Activated gamma-delta T cell (primary cell): ENCODE data around the gene LAMB4.

ENCODE experiments used
- DNase-seq: peaks from one replicate; lab custom pipeline; 2025; lab: John Stamatoyannopoulos, UW

LAMB4 gene

GRCh38 chr7:108104324-108104723, 25.8 kb downstream of the LAMB4 start:
- no peak for DNase-seq

- no peak for DNase-seq
Observed at GRCh38 chr7:108103558-108104298, 26.4 kb downstream of the LAMB4 start.

- DNase-seq = no peak
Observed at GRCh38 chr7:108102671-108103312, 27.4 kb downstream of the LAMB4 start.

- DNase-seq = no peak
Observed at GRCh38 chr7:108101759-108102158, 28.4 kb downstream of the LAMB4 start.

- DNase-seq = no peak
Observed at GRCh38 chr7:108099713-108100112, 30.4 kb downstream of the LAMB4 start.

GRCh38 chr7:108097703-108098102, 32.5 kb downstream of the LAMB4 start:
- no peak for DNase-seq

GRCh38 chr7:108096996-108097395, 33.2 kb downstream of the LAMB4 start:
- DNase-seq = no peak

- no peak for DNase-seq
Observed at GRCh38 chr7:108094933-108095710, 35.0 kb downstream of the LAMB4 start.

- DNase-seq = no peak
Observed at GRCh38 chr7:108094346-108094745, 35.8 kb downstream of the LAMB4 start.

GRCh38 chr7:108093851-108094331, 36.3 kb downstream of the LAMB4 start:
- DNase-seq = no peak

- no peak for DNase-seq
Observed at GRCh38 chr7:108093341-108093740, 36.8 kb downstream of the LAMB4 start.

- DNase-seq = no peak
Observed at GRCh38 chr7:108091461-108091831, 38.7 kb downstream of the LAMB4 start.

GRCh38 chr7:108090791-108091460, 39.2 kb downstream of the LAMB4 start:
- no peak for DNase-seq

GRCh38 chr7:108089381-108089780, 40.8 kb downstream of the LAMB4 start:
- DNase-seq = no peak

- no peak for DNase-seq
Observed at GRCh38 chr7:108088729-108089128, 41.4 kb downstream of the LAMB4 start.

GRCh38 chr7:108087778-108088177, 42.4 kb downstream of the LAMB4 start:
- DNase-seq = no peak

GRCh38 chr7:108086962-108087361, 43.2 kb downstream of the LAMB4 start:
- DNase-seq = no peak

GRCh38 chr7:108086546-108086945, 43.6 kb downstream of the LAMB4 start:
- DNase-seq = no peak

GRCh38 chr7:108083980-108084379, 46.2 kb downstream of the LAMB4 start:
- no peak for DNase-seq

GRCh38 chr7:108079648-108080591, 50.2 kb downstream of the LAMB4 start:
- no peak for DNase-seq

- no peak for DNase-seq
Observed at GRCh38 chr7:108079276-108079647, 50.9 kb downstream of the LAMB4 start.
